Thyroid gland (tissue), 4 donors: Measurements from ENCODE around the gene ATP9B. TPM values are rescaled to one million over a fixed set of nuclear protein-coding genes. Genes with fewer than 3 reads are reported as not detected.
A peak's percentile ranks its signal among the peaks of the same experiment; 100 is the strongest.

Experiments
- DNase-seq, 2 donors: peaks; one replicate each; pipeline ENCODE4 v3.0.0-alpha.2; 2019
- H3K27ac ChIP-seq, 3 donors: fragments of 200-600 bp; sonication (generic); 1 replicate in 2 of 3; 2 replicates in 1 of 3; pipeline ENCODE4 v1.5.1; 2016 to 2019; ENCODE audit warnings: mild to moderate bottlenecking in 1 of 3, moderate library complexity in 1 of 3
- H3K27me3 ChIP-seq: fragments of 200-600 bp; sonication (generic); one replicate; pipeline ENCODE4 v1.5.1; 2019
- H3K36me3 ChIP-seq, 2 donors: fragments of 200-600 bp; sonication (generic); one replicate each; pipeline ENCODE4 v1.5.1; 2016 to 2019
- H3K4me1 ChIP-seq, 2 donors: fragments of 200-600 bp; sonication (generic); one replicate each; pipeline ENCODE4 v1.5.1; 2017 to 2019
- H3K4me3 ChIP-seq, 3 donors: fragments of 200-600 bp; sonication (generic); replicated peaks in 1 of 3; 1 replicate in 2 of 3; 2 replicates in 1 of 3; pipeline ENCODE4 v1.5.1; 2016; ENCODE audit warnings: mild to moderate bottlenecking in 1 of 3
- H3K9me3 ChIP-seq: fragments of 200-600 bp; sonication (generic); one replicate; pipeline ENCODE4 v1.5.1; 2017
- CTCF ChIP-seq, 6 experiments: fragments of 200-600 bp in 3 of 6; fragments of 450-650 bp in 3 of 6; sonication (generic) in 3 of 6; IDR thresholded peaks; one replicate each; pipeline ENCODE4 v1.5.1; 2016 to 2019; ENCODE audit warnings: antibody characterized with exemption in 6 of 6, mild to moderate bottlenecking in 2 of 6, inconsistent platforms in 1 of 6, moderate library complexity in 1 of 6
- POLR2A ChIP-seq, 2 donors: fragments of 450-650 bp; IDR thresholded peaks; one replicate each; pipeline ENCODE4 v1.6.1; 2017; ENCODE audit warnings: antibody characterized with exemption in 2 of 2, mild to moderate bottlenecking in 2 of 2, moderate library complexity in 1 of 2
- WGBS, 2 donors: methylation state at CpG; one replicate each; pipeline ENCODE4 v1.1.5; 2017; 5-methylcytosine and 5-hydroxymethylcytosine counted together
- intact Hi-C: fragments of 100-400 bp; cut with DNase I; formaldehyde crosslinking; loops from one replicate; pipeline ENCODE4 v1.15.1; 2023
- total RNA-seq, 4 donors: library from RNA; depleted of rRNA; stranded (reverse); fragments of >200 nt; gene quantifications; one replicate each; pipeline ENCODE4 v1.2.3, GENCODE V29; 2016

Gene ATP9B
- total RNA-seq, 4 donors from 2014 or later: 30.6 to 58.1 (median 48.2) TPM

- intact Hi-C loops: no loop called here
- H3K4me1 ChIP-seq: no peaks in the 10 kb centered on the region
- whole genome bisulfite sequencing, 2 donors: 53 to 59% methylated on average over 2 of the region's 2 CpGs
- H3K36me3 ChIP-seq: no peaks in the 10 kb centered on the region
- H3K4me3 ChIP-seq: no peak overlapping the region
- H3K27me3 ChIP-seq: no peaks in the 10 kb centered on the region
- no peaks in the 10 kb centered on the region for H3K9me3 ChIP-seq
- H3K27ac ChIP-seq: no peak overlapping the region
- TF ChIP-seq POLR2A (IDR thresholded peaks at IDR 0.05) (no peak), CTCF (IDR thresholded peaks at IDR 0.05) (no peak)
- DNase-seq: peak; percentile 34 to 37
Measured at GRCh38 chr18:79317703-79318102, 248.5 kb downstream of the ATP9B start.

- TF ChIP-seq CTCF (IDR thresholded peaks at IDR 0.05): no peak
- TF ChIP-seq POLR2A (IDR thresholded peaks at IDR 0.05): no peak
- H3K9me3 ChIP-seq: no peaks in the 10 kb centered on the region
- no peaks in the 10 kb centered on the region for H3K36me3 ChIP-seq
- H3K27me3 ChIP-seq: no peaks in the 10 kb centered on the region
- no peaks in the 10 kb centered on the region for H3K4me1 ChIP-seq
- no peak for DNase-seq
- H3K27ac ChIP-seq: no peak overlapping the region
- no peak overlapping the region for H3K4me3 ChIP-seq
- intact Hi-C loops: no loop called here
- 92% methylated on average over 9 of the region's 9 CpGs for WGBS, 2 donors
Measured at GRCh38 chr18:79318142-79318673, 249.0 kb downstream of the ATP9B start.

- no peak for TF ChIP-seq CTCF (IDR thresholded peaks at IDR 0.05)
- TF ChIP-seq POLR2A (IDR thresholded peaks at IDR 0.05): no peak
- H3K4me1 ChIP-seq: no peaks in the 10 kb centered on the region
- no peaks in the 10 kb centered on the region for H3K36me3 ChIP-seq
- intact Hi-C loops: no loop called here
- H3K4me3 ChIP-seq: no peak overlapping the region
- H3K27me3 ChIP-seq: no peaks in the 10 kb centered on the region
- no peak for DNase-seq
- H3K27ac ChIP-seq: no peak overlapping the region
- WGBS, 2 donors: 85 to 89% methylated on average over 13 to 15 of the region's 15 CpGs
- no peaks in the 10 kb centered on the region for H3K9me3 ChIP-seq
Measured at GRCh38 chr18:79320216-79320850, 251.1 kb downstream of the ATP9B start.

GRCh38 chr18:79321625-79322405 is 252.6 kb downstream of the ATP9B start:
- H3K27me3 ChIP-seq: no peaks in the 10 kb centered on the region
- no peaks in the 10 kb centered on the region for H3K4me1 ChIP-seq
- intact Hi-C loops: no loop called here
- H3K27ac ChIP-seq: no peak overlapping the region
- TF ChIP-seq POLR2A (IDR thresholded peaks at IDR 0.05) (no peak), CTCF (IDR thresholded peaks at IDR 0.05) (no peak)
- no peaks in the 10 kb centered on the region for H3K36me3 ChIP-seq
- no peak for DNase-seq
- H3K4me3 ChIP-seq: no peak overlapping the region
- H3K9me3 ChIP-seq: no peaks in the 10 kb centered on the region
- WGBS, 2 donors: 70 to 93% methylated on average over 12 to 17 of the region's 17 CpGs

- Histone ChIP-seq H3K27me3 (no peaks in the 10 kb centered on the region), H3K9me3 (no peaks in the 10 kb centered on the region), H3K4me1 (no peaks in the 10 kb centered on the region), H3K4me3 (no peak overlapping the region), H3K27ac (no peak overlapping the region), H3K36me3 (no peaks in the 10 kb centered on the region)
- intact Hi-C loops: no loop called here
- TF ChIP-seq POLR2A (IDR thresholded peaks at IDR 0.05) (no peak), CTCF (IDR thresholded peaks at IDR 0.05) (no peak)
- no peak for DNase-seq
- 72 to 88% methylated on average over 3 of the region's 3 CpGs for WGBS, 2 donors
Measured at GRCh38 chr18:79322441-79322840, 253.2 kb downstream of the ATP9B start.
